Transverse colon (tissue), 3 donors: Measurements from ENCODE around the gene AR.

Experiments used
- CTCF ChIP-seq, 5 experiments: fragments of 200-600 bp in 3 of 5; fragments of 450-650 bp in 2 of 5; sonication (generic) in 3 of 5; IDR thresholded peaks; 1 replicate in 2 of 5; 2 replicates in 3 of 5; pipeline ENCODE4 v1.5.1; 2016 to 2017; ENCODE audit warnings: antibody characterized with exemption in 5 of 5, inconsistent platforms in 3 of 5, mild to moderate bottlenecking in 2 of 5, moderate library complexity in 1 of 5
- EP300 ChIP-seq: sonication (generic); formaldehyde crosslinking; IDR thresholded peaks from one replicate; pipeline ENCODE4 v1.6.1; 2017; ENCODE audit warnings: antibody characterized with exemption, low read depth

DNA sequence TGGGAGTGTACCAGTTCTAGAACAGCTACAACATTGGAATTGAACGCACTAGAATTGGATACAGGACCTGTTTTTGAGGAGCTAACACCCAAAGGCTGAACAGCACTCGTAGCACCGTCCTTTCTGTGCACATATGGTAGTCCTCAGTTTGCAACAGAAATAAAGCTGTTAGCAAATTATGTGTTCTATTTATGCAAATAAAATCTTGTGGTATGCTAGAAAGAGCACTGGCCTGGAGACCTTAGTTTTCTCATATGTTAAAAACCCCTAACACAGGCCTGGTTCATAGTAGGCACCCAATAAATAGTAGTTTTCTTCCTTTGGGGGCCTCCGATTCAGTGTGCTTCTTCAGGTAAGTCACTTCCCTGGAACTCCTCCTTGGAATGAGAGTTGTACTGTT lies 140.3 kb downstream of the AR start:
- TF ChIP-seq CTCF (IDR thresholded peaks at IDR 0.05): no peak
- no peak for TF ChIP-seq EP300
